Psoas muscle (tissue), 8 donors: ENCODE data around the gene PROKR2. TPM values are rescaled to one million over a fixed set of nuclear protein-coding genes. Genes with fewer than 3 reads are reported as not detected.

Experiments used
- ATAC-seq, 4 donors: fragments of 200-7000 bp; cut with Tn5 transposase; one replicate each; pipeline ENCODE4 v1.9.1; 2020; ENCODE audit warnings: moderate library complexity in 3 of 4, mild to moderate bottlenecking in 2 of 4
- DNase-seq, 2 donors: peaks; one replicate each; pipeline ENCODE4 v3.0.0-alpha.2; 2020
- H3K27ac ChIP-seq: fragments of 200-600 bp; one replicate; pipeline ENCODE4 v1.8.0; 2022
- H3K27me3 ChIP-seq, 3 donors: fragments of 200-600 bp in 1 of 3; one replicate each; pipeline versions ENCODE4 v1.6.1 to v1.8.0; 2013 to 2022; ENCODE audit warnings: low read length in 2 of 3, mild to moderate bottlenecking in 2 of 3, moderate library complexity in 1 of 3; ENCODE audit not compliant: insufficient read depth in 3 of 3
- H3K36me3 ChIP-seq, 2 donors: fragments of 200-600 bp in 1 of 2; one replicate each; pipeline versions ENCODE4 v1.6.1 to v1.8.0; 2013 to 2022; ENCODE audit warnings: low read depth in 1 of 2, mild to moderate bottlenecking in 1 of 2, moderate library complexity in 1 of 2; ENCODE audit not compliant: insufficient read depth in 1 of 2
- H3K4me1 ChIP-seq: fragments of 200-600 bp; one replicate; pipeline ENCODE4 v1.8.0; 2022
- H3K4me3 ChIP-seq: fragments of 200-600 bp; one replicate; pipeline ENCODE4 v1.8.0; 2022; ENCODE audit warnings: mild to moderate bottlenecking
- H3K9me3 ChIP-seq: fragments of 200-600 bp; one replicate; pipeline ENCODE4 v1.8.0; 2022
- CTCF ChIP-seq: fragments of 200-600 bp; IDR thresholded peaks from one replicate; pipeline ENCODE4 v1.8.0; 2022; ENCODE audit warnings: antibody characterized with exemption
- WGBS, 3 donors: extraction: QIAGEN DNeasy Blood & Tissue Kit; methylation state at CpG; one replicate each; pipeline versions ENCODE4 v1.1.6 to v1.1.7; 2013; 5-methylcytosine and 5-hydroxymethylcytosine counted together
- intact Hi-C, 2 donors: fragments of 100-400 bp; cut with DNase I; formaldehyde crosslinking; loops; one replicate each; pipeline versions ENCODE4 v1.11.0 to v1.14.2; 2022
- polyA plus RNA-seq, 3 donors: library from polyadenylated mRNA; stranded (reverse); fragments of 200-250 nt; gene quantifications; one replicate each; pipeline ENCODE4 v1.2.3, GENCODE V29; 2013
- total RNA-seq, 4 donors: library from RNA; stranded (reverse); fragmentation: NEBNext Ultra II Directional in 2 of 4; extraction: Animal tissue kit (Norgen Biotek cat#: 25700) in 2 of 4; gene quantifications; one replicate each; pipeline versions ENCODE4 v1.2.1 to v1.2.4, GENCODE V29; 2021 to 2023
- donor health status: healthy with polysubstance abuse.
- donor health status: DM: no; HTN: no; CAD: no; lungs with moderate emphysema.
- donor health status: Bipolar disorder and iron deficiency.
- donor health status: healthy.
- donor health status: DM: yes; HTN: yes; CAD: no.
- donor health status: DM: no; HTN: no; CAD: no.
- donor health status: DM: no; HTN: no; CAD: no.
- donor health status: DM: yes; HTN: yes; CAD: no.

The PROKR2 gene
- total and polyA plus RNA-seq, 7 donors: not detected

DNA sequence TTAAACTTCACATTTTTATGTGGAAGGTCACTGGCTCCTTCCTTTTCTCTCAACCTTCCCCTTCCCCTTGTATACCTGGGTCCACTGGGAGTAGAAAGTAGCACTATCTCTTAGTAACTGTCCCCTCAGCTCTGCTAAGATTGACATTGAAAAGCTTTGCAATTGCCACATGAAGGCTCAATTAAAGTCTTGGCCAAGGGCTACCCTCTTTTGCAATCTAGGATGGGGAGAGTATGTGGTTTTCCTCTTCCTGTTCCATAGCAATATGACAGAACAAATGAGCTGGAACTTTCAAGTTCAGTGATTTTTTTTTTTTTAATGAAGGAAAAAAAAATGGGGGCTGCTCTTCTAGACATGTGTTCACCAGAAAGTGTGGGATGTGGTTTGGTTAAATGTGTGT, 37.1 kb downstream of the PROKR2 start:
- intact Hi-C loops: no loop called here

GRCh38 chr20:5272268-5272667, 44.5 kb downstream of the PROKR2 start:
- no peak for DNase-seq
- Histone ChIP-seq H3K27me3 (no peaks in the 10 kb centered on the region), H3K4me1 (no peaks in the 10 kb centered on the region), H3K27ac (no peak overlapping the region), H3K4me3 (no peak overlapping the region), H3K9me3 (no peaks in the 10 kb centered on the region), H3K36me3 (no peaks in the 10 kb centered on the region)
- ATAC-seq: no peak
- 76 to 84% (median 84%) methylated on average over 4 of the region's 4 CpGs for WGBS, 3 donors
- no peak for TF ChIP-seq CTCF
- intact Hi-C loops: no loop called here

More for the DNA sequence above, 37.1 kb downstream of the PROKR2 start:
- Histone ChIP-seq H3K27ac (no peak overlapping the region), H3K27me3 (peaks cover 0 to 2% (median 0%) of the 10 kb centered on the region in 3 donors), H3K9me3 (no peaks in the 10 kb centered on the region), H3K4me1 (no peaks in the 10 kb centered on the region), H3K36me3 (no peaks in the 10 kb centered on the region), H3K4me3 (no peak overlapping the region)
- TF ChIP-seq CTCF: no peak
- DNase-seq (no peak), ATAC-seq (no peak)

DNA sequence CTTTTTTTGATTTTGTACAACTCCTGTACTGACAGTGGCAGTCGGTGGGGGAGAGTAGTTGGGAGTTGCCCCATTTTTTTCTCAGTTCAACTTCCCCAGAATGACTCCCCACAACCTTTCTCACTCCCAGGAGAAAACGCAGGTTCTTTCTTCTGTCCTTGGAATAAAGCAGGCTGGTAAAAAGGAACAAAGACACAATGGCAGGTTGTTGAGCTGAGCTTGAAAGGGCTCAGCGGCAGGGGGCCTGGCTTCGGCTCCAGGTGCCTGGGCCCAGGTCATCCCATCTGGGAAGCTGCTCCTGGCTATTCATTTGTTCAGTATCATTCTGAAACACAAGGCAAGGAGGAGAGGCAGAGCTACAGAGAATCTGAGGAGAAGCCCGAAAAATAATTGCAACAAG, 46.2 kb downstream of the PROKR2 start:
- 57 to 59% (median 57%) methylated on average over 5 of the region's 5 CpGs for WGBS, 3 donors
- no peaks in the 10 kb centered on the region for H3K36me3 ChIP-seq
- no peaks in the 10 kb centered on the region for H3K27me3 ChIP-seq
- no peaks in the 10 kb centered on the region for H3K4me1 ChIP-seq
- no peaks in the 10 kb centered on the region for H3K9me3 ChIP-seq
- ATAC-seq (no peak), DNase-seq (no peak)
- intact Hi-C loops: no loop called here
- no peak for TF ChIP-seq CTCF
- H3K27ac ChIP-seq: no peak overlapping the region
- no peak overlapping the region for H3K4me3 ChIP-seq

DNA sequence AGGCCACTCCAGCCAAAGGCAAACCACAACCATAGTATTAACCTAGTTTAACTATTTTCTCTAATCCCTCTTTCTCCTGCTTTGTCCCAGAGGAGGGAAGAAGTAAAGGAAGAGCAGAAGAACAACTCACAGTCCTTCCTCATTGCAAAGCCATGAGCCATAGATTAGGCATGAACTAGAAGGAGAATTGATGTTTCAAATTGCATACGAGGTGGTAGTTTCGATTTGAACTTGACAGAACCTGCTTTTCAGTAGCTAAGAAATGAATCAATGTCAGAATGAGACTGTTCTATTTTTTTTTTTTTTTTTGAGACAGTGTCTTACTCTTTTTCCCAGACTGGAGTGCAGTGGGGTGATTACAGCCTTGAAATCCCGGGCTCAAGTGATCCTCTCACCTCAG, 48.3 kb downstream of the PROKR2 start:
- Histone ChIP-seq H3K4me1 (no peaks in the 10 kb centered on the region), H3K27me3 (no peaks in the 10 kb centered on the region), H3K4me3 (no peak overlapping the region), H3K36me3 (no peaks in the 10 kb centered on the region), H3K9me3 (no peaks in the 10 kb centered on the region), H3K27ac (no peak overlapping the region)
- DNase-seq: no peak
- ATAC-seq: no peak
- intact Hi-C loops: no loop called here
- TF ChIP-seq CTCF: no peak
- WGBS, 3 donors: 58 to 66% (median 66%) methylated on average over 3 of the region's 3 CpGs

GRCh38 chr20:5267092-5267491, 49.7 kb downstream of the PROKR2 start:
- no peaks in the 10 kb centered on the region for H3K4me1 ChIP-seq
- no peaks in the 10 kb centered on the region for H3K36me3 ChIP-seq
- WGBS, 3 donors: 28 to 39% (median 37%) methylated on average over 1 of the region's 1 CpG
- no peak overlapping the region for H3K27ac ChIP-seq
- H3K27me3 ChIP-seq: no peaks in the 10 kb centered on the region
- H3K9me3 ChIP-seq: no peaks in the 10 kb centered on the region
- TF ChIP-seq CTCF: no peak
- no peak for DNase-seq
- H3K4me3 ChIP-seq: no peak overlapping the region
- intact Hi-C loops: no loop called here
- no peak for ATAC-seq
